Choroid plexus epithelial cell (primary cell): ENCODE measurements around the gene RNF223.

Source experiments
- DNase-seq: peaks from one replicate; pipeline ENCODE4 v3.0.0-alpha.2; 2010; ENCODE audit warnings: low read depth
- H3K4me3 ChIP-seq: 2 replicates; pipeline ENCODE4 v1.5.1; 2011; ENCODE audit warnings: low read depth, mild to moderate bottlenecking, control low read depth, low read length, moderate library complexity
- CTCF ChIP-seq: conservative IDR thresholded peaks from 2 replicates; pipeline ENCODE4 v1.5.1; 2011; ENCODE audit warnings: low read depth, mild to moderate bottlenecking, control low read depth, inconsistent platforms, low read length, moderate library complexity

The RNF223 gene

GRCh38 chr1:1037366-1038327, 36.5 kb downstream of the RNF223 start:
- no peak for DNase-seq
- TF ChIP-seq CTCF: no peak
- no peak overlapping the region for H3K4me3 ChIP-seq

- no peak overlapping the region for H3K4me3 ChIP-seq
- DNase-seq: no peak
- peak; percentile 18 for TF ChIP-seq CTCF
These were observed 38.7 kb downstream of the RNF223 start for GRCh38 chr1:1035291-1035943.

- no peak for TF ChIP-seq CTCF
- no peak for DNase-seq
- no peak overlapping the region for H3K4me3 ChIP-seq
These were observed 39.7 kb downstream of the RNF223 start for GRCh38 chr1:1034439-1034781.

GRCh38 chr1:1033731-1034438, 40.2 kb downstream of the RNF223 start:
- no peak for TF ChIP-seq CTCF
- peak overlapping the region; percentile 38 for H3K4me3 ChIP-seq
- DNase-seq: no peak

GRCh38 chr1:1033009-1033587, 41.0 kb downstream of the RNF223 start:
- H3K4me3 ChIP-seq: peak overlapping the region; percentile 52
- peak; percentile 72 for TF ChIP-seq CTCF
- peak; percentile 74 for DNase-seq

- no peak for TF ChIP-seq CTCF
- DNase-seq: no peak
- H3K4me3 ChIP-seq: no peak overlapping the region
These were observed 41.7 kb downstream of the RNF223 start for GRCh38 chr1:1032424-1032823.
